ENCODE measurements around the gene KMT2E.

DNA sequence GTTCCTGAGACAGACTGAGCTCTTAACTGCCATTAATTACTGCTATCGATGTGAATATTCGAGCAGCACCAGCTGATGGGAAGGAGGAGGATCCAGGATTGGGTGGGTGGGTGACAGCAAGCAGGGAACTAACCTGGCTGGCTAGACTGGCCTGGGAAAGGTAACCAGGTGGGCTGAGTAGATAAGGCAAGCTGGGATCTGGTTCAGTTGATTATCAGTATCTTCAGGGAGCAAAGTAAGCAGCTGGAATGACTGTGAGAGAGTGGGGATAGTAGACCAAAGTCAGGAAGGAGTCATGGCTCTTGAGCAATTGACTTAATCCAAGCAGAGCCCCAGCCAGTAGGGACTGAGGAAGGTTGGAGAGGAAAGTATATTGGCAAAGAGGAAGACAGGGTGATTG is 46.9 kb upstream of the KMT2E start:
- TF ChIP-seq, protein P1, sequence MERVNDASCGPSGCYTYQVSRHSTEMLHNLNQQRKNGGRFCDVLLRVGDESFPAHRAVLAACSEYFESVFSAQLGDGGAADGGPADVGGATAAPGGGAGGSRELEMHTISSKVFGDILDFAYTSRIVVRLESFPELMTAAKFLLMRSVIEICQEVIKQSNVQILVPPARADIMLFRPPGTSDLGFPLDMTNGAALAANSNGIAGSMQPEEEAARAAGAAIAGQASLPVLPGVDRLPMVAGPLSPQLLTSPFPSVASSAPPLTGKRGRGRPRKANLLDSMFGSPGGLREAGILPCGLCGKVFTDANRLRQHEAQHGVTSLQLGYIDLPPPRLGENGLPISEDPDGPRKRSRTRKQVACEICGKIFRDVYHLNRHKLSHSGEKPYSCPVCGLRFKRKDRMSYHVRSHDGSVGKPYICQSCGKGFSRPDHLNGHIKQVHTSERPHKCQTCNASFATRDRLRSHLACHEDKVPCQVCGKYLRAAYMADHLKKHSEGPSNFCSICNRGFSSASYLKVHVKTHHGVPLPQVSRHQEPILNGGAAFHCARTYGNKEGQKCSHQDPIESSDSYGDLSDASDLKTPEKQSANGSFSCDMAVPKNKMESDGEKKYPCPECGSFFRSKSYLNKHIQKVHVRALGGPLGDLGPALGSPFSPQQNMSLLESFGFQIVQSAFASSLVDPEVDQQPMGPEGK (CRISPR knock-in tag; IDR thresholded peaks at IDR 0.05; ENCODE audit: borderline replicate concordance): no peak
- TF ChIP-seq, protein P2, sequence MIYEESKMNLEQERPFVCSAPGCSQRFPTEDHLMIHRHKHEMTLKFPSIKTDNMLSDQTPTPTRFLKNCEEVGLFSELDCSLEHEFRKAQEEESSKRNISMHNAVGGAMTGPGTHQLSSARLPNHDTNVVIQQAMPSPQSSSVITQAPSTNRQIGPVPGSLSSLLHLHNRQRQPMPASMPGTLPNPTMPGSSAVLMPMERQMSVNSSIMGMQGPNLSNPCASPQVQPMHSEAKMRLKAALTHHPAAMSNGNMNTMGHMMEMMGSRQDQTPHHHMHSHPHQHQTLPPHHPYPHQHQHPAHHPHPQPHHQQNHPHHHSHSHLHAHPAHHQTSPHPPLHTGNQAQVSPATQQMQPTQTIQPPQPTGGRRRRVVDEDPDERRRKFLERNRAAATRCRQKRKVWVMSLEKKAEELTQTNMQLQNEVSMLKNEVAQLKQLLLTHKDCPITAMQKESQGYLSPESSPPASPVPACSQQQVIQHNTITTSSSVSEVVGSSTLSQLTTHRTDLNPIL (CRISPR knock-in tag; IDR thresholded peaks at IDR 0.05; ENCODE audit: low read depth): no peak
- TF ChIP-seq, protein P3, sequence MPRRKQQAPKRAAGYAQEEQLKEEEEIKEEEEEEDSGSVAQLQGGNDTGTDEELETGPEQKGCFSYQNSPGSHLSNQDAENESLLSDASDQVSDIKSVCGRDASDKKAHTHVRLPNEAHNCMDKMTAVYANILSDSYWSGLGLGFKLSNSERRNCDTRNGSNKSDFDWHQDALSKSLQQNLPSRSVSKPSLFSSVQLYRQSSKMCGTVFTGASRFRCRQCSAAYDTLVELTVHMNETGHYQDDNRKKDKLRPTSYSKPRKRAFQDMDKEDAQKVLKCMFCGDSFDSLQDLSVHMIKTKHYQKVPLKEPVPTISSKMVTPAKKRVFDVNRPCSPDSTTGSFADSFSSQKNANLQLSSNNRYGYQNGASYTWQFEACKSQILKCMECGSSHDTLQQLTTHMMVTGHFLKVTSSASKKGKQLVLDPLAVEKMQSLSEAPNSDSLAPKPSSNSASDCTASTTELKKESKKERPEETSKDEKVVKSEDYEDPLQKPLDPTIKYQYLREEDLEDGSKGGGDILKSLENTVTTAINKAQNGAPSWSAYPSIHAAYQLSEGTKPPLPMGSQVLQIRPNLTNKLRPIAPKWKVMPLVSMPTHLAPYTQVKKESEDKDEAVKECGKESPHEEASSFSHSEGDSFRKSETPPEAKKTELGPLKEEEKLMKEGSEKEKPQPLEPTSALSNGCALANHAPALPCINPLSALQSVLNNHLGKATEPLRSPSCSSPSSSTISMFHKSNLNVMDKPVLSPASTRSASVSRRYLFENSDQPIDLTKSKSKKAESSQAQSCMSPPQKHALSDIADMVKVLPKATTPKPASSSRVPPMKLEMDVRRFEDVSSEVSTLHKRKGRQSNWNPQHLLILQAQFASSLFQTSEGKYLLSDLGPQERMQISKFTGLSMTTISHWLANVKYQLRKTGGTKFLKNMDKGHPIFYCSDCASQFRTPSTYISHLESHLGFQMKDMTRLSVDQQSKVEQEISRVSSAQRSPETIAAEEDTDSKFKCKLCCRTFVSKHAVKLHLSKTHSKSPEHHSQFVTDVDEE (CRISPR knock-in tag; IDR thresholded peaks at IDR 0.05): no peak
- TF ChIP-seq SNAI2 (CRISPR knock-in tag; IDR thresholded peaks at IDR 0.05): no peak
- TF ChIP-seq ARNTL (CRISPR knock-in tag; IDR thresholded peaks at IDR 0.05; ENCODE audit: borderline replicate concordance, low read depth): no peak
- TF ChIP-seq TOX (CRISPR knock-in tag; IDR thresholded peaks at IDR 0.05; ENCODE audit: borderline replicate concordance): no peak
- TF ChIP-seq, protein P4, sequence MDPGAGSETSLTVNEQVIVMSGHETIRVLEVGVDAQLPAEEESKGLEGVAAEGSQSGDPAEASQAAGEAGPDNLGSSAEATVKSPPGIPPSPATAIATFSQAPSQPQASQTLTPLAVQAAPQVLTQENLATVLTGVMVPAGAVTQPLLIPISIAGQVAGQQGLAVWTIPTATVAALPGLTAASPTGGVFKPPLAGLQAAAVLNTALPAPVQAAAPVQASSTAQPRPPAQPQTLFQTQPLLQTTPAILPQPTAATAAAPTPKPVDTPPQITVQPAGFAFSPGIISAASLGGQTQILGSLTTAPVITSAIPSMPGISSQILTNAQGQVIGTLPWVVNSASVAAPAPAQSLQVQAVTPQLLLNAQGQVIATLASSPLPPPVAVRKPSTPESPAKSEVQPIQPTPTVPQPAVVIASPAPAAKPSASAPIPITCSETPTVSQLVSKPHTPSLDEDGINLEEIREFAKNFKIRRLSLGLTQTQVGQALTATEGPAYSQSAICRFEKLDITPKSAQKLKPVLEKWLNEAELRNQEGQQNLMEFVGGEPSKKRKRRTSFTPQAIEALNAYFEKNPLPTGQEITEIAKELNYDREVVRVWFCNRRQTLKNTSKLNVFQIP (CRISPR knock-in tag; IDR thresholded peaks at IDR 0.05; ENCODE audit: borderline replicate concordance, low read depth): no peak
- no peak for TF ChIP-seq ZFP30 (CRISPR knock-in tag; IDR thresholded peaks at IDR 0.05)
- no peak for TF ChIP-seq OSR1 (CRISPR knock-in tag; IDR thresholded peaks at IDR 0.05)
- no peak for TF ChIP-seq ZNF565 (CRISPR knock-in tag; conservative IDR thresholded peaks at IDR 0.05; ENCODE audit: low read depth)
- no peak for TF ChIP-seq ZNF70 (CRISPR knock-in tag; IDR thresholded peaks at IDR 0.05)
- TF ChIP-seq ZFP3 (CRISPR knock-in tag; IDR thresholded peaks at IDR 0.05): no peak
- TF ChIP-seq, protein P5, sequence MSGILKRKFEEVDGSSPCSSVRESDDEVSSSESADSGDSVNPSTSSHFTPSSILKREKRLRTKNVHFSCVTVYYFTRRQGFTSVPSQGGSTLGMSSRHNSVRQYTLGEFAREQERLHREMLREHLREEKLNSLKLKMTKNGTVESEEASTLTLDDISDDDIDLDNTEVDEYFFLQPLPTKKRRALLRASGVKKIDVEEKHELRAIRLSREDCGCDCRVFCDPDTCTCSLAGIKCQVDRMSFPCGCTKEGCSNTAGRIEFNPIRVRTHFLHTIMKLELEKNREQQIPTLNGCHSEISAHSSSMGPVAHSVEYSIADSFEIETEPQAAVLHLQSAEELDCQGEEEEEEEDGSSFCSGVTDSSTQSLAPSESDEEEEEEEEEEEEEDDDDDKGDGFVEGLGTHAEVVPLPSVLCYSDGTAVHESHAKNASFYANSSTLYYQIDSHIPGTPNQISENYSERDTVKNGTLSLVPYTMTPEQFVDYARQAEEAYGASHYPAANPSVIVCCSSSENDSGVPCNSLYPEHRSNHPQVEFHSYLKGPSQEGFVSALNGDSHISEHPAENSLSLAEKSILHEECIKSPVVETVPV (CRISPR knock-in tag; IDR thresholded peaks at IDR 0.05): no peak
- no peak for TF ChIP-seq TCF4 (CRISPR knock-in tag; IDR thresholded peaks at IDR 0.05; ENCODE audit: borderline replicate concordance)

Measured in SK-N-SH treated with all-trans-retinoic acid at 6 μM for 48 hours (cell line).